ENCODE measurements around the gene DOK7. TPM values are rescaled to one million over a fixed set of nuclear protein-coding genes. Genes with fewer than 3 reads are reported as not detected.
"Not testable (repeated sequence)": the region's sequence is repeated elsewhere in the genome, so short reads cannot be mapped to it uniquely, and the experiment has no call there.

Gene DOK7
- total RNA-seq, 3 donors from 2014 or later, result 1.3 to 3.5 TPM; not detected in 1

- Histone ChIP-seq H3K9me3 (no peaks in the 10 kb centered on the region), H3K36me3 (no peaks in the 10 kb centered on the region), H3K27me3 (no peaks in the 10 kb centered on the region), H3K4me3 (no peak overlapping the region), H3K4me1 (no peaks in the 10 kb centered on the region), H3K27ac (no peak overlapping the region)
- intact Hi-C loops (cut with DNase I; ENCODE audit: low total_unique reads), result no loop called here
- TF ChIP-seq POLR2AphosphoS5 (IDR thresholded peaks at IDR 0.05) (no peak), POLR2A (IDR thresholded peaks at IDR 0.05) (no peak), CTCF (IDR thresholded peaks at IDR 0.05) (no peak)
- no peak for DNase-seq (ENCODE audit: low spot score in 2 of 2)
Measured at GRCh38 chr4:3505231-3505630, 42.1 kb downstream of the DOK7 start.

DNA sequence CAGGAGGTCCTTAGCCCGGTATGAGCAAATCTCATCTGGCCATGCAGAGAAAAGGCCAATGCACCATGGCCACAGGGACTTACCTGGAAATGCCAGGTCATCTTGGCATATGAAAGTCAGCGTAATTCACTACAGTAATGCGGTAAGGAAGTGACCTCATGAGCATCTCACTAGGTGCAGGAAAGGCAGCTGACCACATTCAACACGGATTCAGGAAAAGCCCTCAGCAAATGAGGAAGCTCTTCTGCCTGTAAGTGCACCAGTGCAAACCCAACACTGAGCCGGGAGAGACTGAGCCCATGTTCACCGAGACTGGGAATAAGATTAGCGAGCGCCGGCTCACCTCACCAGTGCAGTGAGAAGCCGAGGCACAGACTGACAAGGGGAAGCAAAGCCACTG is 45.4 kb downstream of the DOK7 start:
- no peaks in the 10 kb centered on the region for H3K36me3 ChIP-seq
- intact Hi-C loops (cut with DNase I; ENCODE audit: low total_unique reads), result no loop called here

GRCh38 chr4:3510481-3510880 is 47.4 kb downstream of the DOK7 start:
- Histone ChIP-seq H3K27me3 (no peaks in the 10 kb centered on the region), H3K4me3 (no peak overlapping the region)

More for the DNA sequence above, 45.4 kb downstream of the DOK7 start:
- Histone ChIP-seq H3K9me3 (no peaks in the 10 kb centered on the region), H3K4me3 (no peak overlapping the region), H3K4me1 (no peaks in the 10 kb centered on the region), H3K27ac (no peak overlapping the region), H3K27me3 (no peaks in the 10 kb centered on the region)
- DNase-seq (ENCODE audit: low spot score in 2 of 2), result no peak
- no peak for TF ChIP-seq POLR2A (IDR thresholded peaks at IDR 0.05)

DNA sequence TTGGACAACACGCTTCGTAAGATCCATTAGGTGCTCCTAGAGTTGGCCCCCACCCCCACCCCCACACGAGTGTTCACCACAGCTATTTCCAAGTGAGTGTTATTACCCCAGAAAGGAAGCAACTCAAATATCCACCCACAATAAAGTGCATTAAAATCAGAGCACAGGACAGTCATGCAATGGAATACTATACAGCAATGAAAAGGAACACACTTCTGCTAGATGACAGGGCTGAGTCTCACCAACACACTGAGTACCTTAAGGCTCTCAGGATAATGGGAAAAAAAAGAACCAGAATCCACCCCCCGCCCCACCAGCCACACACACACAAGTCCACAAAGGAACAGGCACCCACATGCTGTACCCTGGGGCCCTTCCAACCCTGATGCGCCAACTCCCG is 48.1 kb downstream of the DOK7 start:
- Histone ChIP-seq H3K27ac (no peak overlapping the region), H3K9me3 (no peaks in the 10 kb centered on the region), H3K4me1 (no peaks in the 10 kb centered on the region), H3K4me3 (no peak overlapping the region), H3K27me3 (no peaks in the 10 kb centered on the region), H3K36me3 (peaks cover 7% of the 10 kb centered on the region)
- no peak for TF ChIP-seq POLR2AphosphoS5 (IDR thresholded peaks at IDR 0.05)
- TF ChIP-seq CTCF (IDR thresholded peaks at IDR 0.05), result no peak
- TF ChIP-seq POLR2A (IDR thresholded peaks at IDR 0.05), result no peak
- intact Hi-C loops (cut with DNase I; ENCODE audit: low total_unique reads), result no loop called here
- no peak for DNase-seq (ENCODE audit: low spot score in 2 of 2)

More at GRCh38 chr4:3510481-3510880, 47.4 kb downstream of the DOK7 start:
- H3K4me1 ChIP-seq, result no peaks in the 10 kb centered on the region
- no peaks in the 10 kb centered on the region for H3K9me3 ChIP-seq
- H3K27ac ChIP-seq, result no peak overlapping the region
- intact Hi-C loops (cut with DNase I; ENCODE audit: low total_unique reads), result no loop called here
- peaks cover 7% of the 10 kb centered on the region for H3K36me3 ChIP-seq
- no peak for TF ChIP-seq POLR2A (IDR thresholded peaks at IDR 0.05)
- TF ChIP-seq POLR2AphosphoS5 (IDR thresholded peaks at IDR 0.05), result no peak
- DNase-seq (ENCODE audit: low spot score in 2 of 2), result no peak

- H3K36me3 ChIP-seq; H3K9me3 ChIP-seq; H3K4me1 ChIP-seq; H3K4me3 ChIP-seq; H3K27me3 ChIP-seq; DNase-seq (ENCODE audit: low spot score in 2 of 2); intact Hi-C loops (cut with DNase I; ENCODE audit: low total_unique reads); H3K27ac ChIP-seq: not testable (repeated sequence)
Measured at GRCh38 chr4:3511601-3512000, 48.5 kb downstream of the DOK7 start.

DNA sequence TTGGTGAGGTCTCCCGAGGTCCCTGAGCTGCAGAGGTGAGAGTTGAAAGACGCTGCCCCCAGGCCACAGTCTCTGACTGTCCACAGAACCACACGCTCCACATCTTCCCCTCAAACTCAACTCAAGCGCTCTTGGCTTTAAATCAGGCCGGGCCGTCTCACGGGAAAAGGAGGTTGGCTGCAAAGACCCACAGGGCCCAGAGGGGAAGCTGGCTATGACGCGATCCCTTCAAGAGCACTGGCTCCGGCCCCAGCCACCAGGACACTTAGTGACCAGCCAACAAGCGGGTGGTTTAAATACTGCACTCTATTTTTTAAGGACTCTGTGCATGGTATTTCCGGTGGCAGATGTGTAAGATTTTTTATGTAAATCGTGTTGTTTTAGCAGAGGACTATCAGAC is 49.2 kb downstream of the DOK7 start:
- Histone ChIP-seq H3K27ac (no peak overlapping the region), H3K27me3 (no peaks in the 10 kb centered on the region), H3K4me1 (no peaks in the 10 kb centered on the region), H3K9me3 (no peaks in the 10 kb centered on the region), H3K4me3 (no peak overlapping the region), H3K36me3 (peaks cover 15% of the 10 kb centered on the region)
- no peak for DNase-seq (ENCODE audit: low spot score in 2 of 2)
- no peak for TF ChIP-seq CTCF (IDR thresholded peaks at IDR 0.05)
- TF ChIP-seq POLR2AphosphoS5 (IDR thresholded peaks at IDR 0.05), result no peak
- no peak for TF ChIP-seq POLR2A (IDR thresholded peaks at IDR 0.05)
- intact Hi-C loops (cut with DNase I; ENCODE audit: low total_unique reads), result no loop called here

DNA sequence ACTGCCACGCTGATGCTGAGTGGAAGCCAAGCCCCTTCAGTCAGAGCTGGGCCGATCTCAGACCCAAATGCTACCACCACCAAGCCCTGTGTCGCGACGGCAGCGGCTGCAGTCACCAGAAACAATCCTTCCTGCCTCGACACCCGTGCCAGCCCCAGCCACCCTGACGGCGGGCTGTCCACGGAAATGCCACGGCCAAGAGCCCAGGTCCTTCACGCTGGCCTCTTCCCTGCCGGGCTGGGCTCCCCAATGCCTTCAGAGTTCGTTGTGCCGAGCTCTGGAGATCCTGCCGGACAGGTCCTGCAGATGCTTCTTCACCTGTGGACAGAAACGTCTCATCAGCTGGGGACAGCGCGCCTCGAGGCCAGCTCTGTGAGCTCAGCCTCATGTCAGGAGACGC is 49.6 kb downstream of the DOK7 start:
- DNase-seq (ENCODE audit: low spot score in 2 of 2), result no peak
- Histone ChIP-seq H3K9me3 (no peaks in the 10 kb centered on the region), H3K4me3 (no peak overlapping the region), H3K27me3 (no peaks in the 10 kb centered on the region), H3K27ac (no peak overlapping the region), H3K4me1 (no peaks in the 10 kb centered on the region), H3K36me3 (peaks cover 20% of the 10 kb centered on the region)
- intact Hi-C loops (cut with DNase I; ENCODE audit: low total_unique reads), result no loop called here
- no peak for TF ChIP-seq POLR2A (IDR thresholded peaks at IDR 0.05)
- TF ChIP-seq CTCF (IDR thresholded peaks at IDR 0.05), result no peak
- TF ChIP-seq POLR2AphosphoS5 (IDR thresholded peaks at IDR 0.05), result no peak

All from breast epithelium (tissue), 4 donors.